ENCODE measurements around the gene ALK.

DNA sequence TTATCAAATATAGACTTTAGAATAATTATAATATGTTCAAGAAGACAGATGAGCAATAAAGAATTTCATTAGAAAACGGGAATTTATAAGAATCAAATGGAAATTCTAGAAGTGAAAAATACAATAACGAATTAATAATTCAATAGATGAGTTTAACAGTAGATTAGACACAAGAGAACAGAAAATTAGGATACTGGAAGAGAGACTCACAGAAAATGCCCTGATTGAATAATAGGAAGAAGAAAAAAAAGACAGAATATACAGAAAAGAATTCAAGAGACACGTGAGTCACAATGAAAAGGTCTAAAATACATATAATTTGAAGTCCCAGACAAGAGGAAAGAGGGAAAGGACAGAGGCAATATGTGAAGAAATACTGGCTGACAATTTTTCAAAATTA is 451.4 kb downstream of the ALK start:
- no peak for TF ChIP-seq POLR2AphosphoS5 (IDR thresholded peaks at IDR 0.05; ENCODE audit: low read depth, low read length)
- no peak for TF ChIP-seq SIN3A (IDR thresholded peaks at IDR 0.05; ENCODE audit: borderline replicate concordance, insufficient read depth, low read length)
- TF ChIP-seq, protein P1, sequence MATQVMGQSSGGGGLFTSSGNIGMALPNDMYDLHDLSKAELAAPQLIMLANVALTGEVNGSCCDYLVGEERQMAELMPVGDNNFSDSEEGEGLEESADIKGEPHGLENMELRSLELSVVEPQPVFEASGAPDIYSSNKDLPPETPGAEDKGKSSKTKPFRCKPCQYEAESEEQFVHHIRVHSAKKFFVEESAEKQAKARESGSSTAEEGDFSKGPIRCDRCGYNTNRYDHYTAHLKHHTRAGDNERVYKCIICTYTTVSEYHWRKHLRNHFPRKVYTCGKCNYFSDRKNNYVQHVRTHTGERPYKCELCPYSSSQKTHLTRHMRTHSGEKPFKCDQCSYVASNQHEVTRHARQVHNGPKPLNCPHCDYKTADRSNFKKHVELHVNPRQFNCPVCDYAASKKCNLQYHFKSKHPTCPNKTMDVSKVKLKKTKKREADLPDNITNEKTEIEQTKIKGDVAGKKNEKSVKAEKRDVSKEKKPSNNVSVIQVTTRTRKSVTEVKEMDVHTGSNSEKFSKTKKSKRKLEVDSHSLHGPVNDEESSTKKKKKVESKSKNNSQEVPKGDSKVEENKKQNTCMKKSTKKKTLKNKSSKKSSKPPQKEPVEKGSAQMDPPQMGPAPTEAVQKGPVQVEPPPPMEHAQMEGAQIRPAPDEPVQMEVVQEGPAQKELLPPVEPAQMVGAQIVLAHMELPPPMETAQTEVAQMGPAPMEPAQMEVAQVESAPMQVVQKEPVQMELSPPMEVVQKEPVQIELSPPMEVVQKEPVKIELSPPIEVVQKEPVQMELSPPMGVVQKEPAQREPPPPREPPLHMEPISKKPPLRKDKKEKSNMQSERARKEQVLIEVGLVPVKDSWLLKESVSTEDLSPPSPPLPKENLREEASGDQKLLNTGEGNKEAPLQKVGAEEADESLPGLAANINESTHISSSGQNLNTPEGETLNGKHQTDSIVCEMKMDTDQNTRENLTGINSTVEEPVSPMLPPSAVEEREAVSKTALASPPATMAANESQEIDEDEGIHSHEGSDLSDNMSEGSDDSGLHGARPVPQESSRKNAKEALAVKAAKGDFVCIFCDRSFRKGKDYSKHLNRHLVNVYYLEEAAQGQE (IDR thresholded peaks at IDR 0.05; ENCODE audit: insufficient read depth in 1 of 2, low read depth in 2 of 2, low read length in 2 of 2), result no peak
